NAMALWA (cell line): ENCODE measurements around the gene ACBD4.
"Not testable (repeated sequence)": the region's sequence is repeated elsewhere in the genome, so short reads cannot be mapped to it uniquely, and the experiment has no call there.

ENCODE experiments used
- DNase-seq: peaks from one replicate; pipeline ENCODE4 v3.0.0-alpha.2; 2015; ENCODE audit warnings: low spot score

The ACBD4 gene

GRCh38 chr17:45119964-45120363 lies 15.5 kb upstream of the ACBD4 start:
- DNase-seq, result no peak

GRCh38 chr17:45120558-45120957 lies 14.9 kb upstream of the ACBD4 start:
- DNase-seq, result no peak

GRCh38 chr17:45121055-45121454 lies 14.4 kb upstream of the ACBD4 start:
- no peak for DNase-seq

- DNase-seq, result no peak
Observed at GRCh38 chr17:45123076-45123770, 12.3 kb upstream of the ACBD4 start.

GRCh38 chr17:45123930-45124796 lies 11.3 kb upstream of the ACBD4 start:
- DNase-seq, result no peak

- not testable (repeated sequence) for DNase-seq
Observed at GRCh38 chr17:45124797-45125122, 10.7 kb upstream of the ACBD4 start.

- DNase-seq, result no peak
Observed at GRCh38 chr17:45125509-45125908, 10.0 kb upstream of the ACBD4 start.

- DNase-seq, result no peak
Observed at GRCh38 chr17:45127207-45127547, 8.3 kb upstream of the ACBD4 start.

GRCh38 chr17:45127548-45128300 lies 7.8 kb upstream of the ACBD4 start:
- no peak for DNase-seq

- DNase-seq, result no peak
Observed at GRCh38 chr17:45128331-45128730, 7.2 kb upstream of the ACBD4 start.

GRCh38 chr17:45128989-45129388 lies 6.5 kb upstream of the ACBD4 start:
- no peak for DNase-seq

GRCh38 chr17:45129426-45129939 lies 6.0 kb upstream of the ACBD4 start:
- no peak for DNase-seq

- DNase-seq, result no peak
Observed at GRCh38 chr17:45129940-45130680, 5.4 kb upstream of the ACBD4 start.

- no peak for DNase-seq
Observed at GRCh38 chr17:45130681-45131615, 4.5 kb upstream of the ACBD4 start.

- peak; percentile 62 for DNase-seq
Observed at GRCh38 chr17:45131616-45132319, 3.7 kb upstream of the ACBD4 start.

GRCh38 chr17:45132320-45132571 lies 3.2 kb upstream of the ACBD4 start, which contains the start of gene PLCD3:
TSS of gene PLCD3 (minus strand) at chr17:45132515. CDS start at chr17:45132410, 105 bp downstream.
- no peak for DNase-seq

- peak; percentile 80 for DNase-seq
Observed at GRCh38 chr17:45132572-45133463, 2.7 kb upstream of the ACBD4 start.

- DNase-seq, result no peak
Observed at GRCh38 chr17:45135978-45136791, 698 bp downstream of the ACBD4 start.
